GM21367 (cell line): ENCODE data around the gene CCDC70.
"Not testable (repeated sequence)": the region's sequence is repeated elsewhere in the genome, so short reads cannot be mapped to it uniquely, and the experiment has no call there.

Source experiments
- ATAC-seq: cut with Tn5 transposase; IDR thresholded peaks from one replicate; pipeline ENCODE4 v1.9.1; 2021; ENCODE audit not compliant: unreplicated experiment

Gene CCDC70

DNA sequence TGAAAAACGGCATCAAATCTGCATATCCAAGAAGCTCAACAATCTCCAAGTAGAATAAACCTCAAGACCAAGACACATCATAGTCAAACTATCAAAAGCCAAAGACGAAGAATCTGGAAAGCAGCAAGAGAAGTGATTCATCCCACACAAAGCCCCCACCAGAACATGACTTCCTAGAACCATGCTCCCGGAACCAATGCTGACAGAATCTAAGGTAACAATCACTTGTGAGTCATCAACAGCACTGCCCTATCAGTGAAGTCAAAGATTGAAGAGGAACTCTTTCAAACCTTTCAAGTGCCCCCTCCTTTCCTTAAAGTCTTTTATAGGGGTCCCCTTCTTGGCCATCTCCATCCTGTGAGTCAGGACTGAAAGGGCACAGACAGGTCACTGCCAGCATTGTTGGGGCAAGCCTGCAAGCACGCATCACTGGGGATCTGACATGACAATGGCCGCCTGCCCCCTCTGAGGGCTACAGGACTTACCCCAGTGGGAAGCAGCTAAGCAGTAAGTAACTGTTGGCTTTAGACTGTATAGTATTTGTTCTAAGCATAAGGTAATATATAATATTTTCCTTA lies at the start of gene CCDC70:
Gene CCDC70 (plus strand): TSS at position 247 of the 578 bp plus-strand sequence. CDS start 3,443 bp downstream, outside the sequence.
- no peak for ATAC-seq

DNA sequence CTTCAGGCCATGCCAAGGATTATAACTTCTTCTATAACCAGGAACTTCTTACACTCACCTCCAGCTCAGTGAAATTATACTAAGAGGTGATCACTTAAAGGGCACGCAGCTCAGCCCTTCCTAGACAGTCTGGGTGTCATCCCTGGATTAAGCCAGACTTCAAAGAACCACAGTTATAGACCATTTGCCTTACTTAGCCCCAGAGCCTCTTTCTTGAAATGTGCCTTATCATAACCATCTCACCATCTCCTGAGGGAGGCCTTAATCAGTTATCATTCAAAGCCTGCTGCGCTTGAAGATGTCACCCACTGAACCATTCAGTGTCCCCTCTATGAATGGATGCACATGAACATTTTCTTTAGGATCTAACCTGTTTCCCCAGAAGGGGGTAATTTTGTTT lies 47.7 kb upstream of the CCDC70 start:
- ATAC-seq, result no peak

DNA sequence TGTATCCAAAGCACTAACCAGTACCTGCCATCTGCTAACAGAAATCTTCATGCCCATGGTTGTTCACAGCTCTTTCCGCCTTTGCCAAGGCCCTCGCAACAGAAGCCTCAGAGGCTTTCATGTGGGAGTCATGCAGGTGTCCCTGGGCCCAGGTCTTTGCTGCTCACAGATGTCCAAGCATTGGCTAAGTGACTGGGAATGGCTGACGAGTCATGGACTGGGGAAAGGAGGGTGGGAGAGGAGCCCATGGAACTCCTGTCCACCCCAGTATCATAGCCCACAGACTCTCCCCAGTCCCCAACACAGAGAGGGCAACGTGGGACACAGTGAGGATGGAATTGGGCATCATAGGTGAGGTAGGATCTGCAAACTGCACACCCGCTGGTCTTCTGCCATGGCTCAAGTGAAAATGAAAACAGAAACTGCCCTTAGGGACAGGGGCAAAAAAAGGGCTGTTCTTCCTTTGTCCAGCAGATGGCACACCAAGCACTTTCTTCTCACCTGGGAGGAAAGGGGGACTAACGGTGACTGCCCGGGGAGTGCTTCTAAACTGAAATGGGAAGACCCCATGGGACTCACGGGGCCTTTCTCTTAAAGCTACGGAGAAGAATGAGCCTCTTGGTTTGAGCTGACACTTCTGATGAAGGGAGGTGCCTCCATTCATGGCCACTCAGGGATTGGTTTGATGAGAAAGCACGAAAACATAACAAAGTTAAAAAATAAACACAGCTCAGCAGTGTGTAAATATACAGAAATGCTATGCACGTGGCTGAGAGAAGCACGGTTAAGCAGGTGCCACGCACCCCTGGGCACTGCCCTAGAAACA lies 46.7 kb upstream of the CCDC70 start:
- peak; percentile 72 for ATAC-seq

DNA sequence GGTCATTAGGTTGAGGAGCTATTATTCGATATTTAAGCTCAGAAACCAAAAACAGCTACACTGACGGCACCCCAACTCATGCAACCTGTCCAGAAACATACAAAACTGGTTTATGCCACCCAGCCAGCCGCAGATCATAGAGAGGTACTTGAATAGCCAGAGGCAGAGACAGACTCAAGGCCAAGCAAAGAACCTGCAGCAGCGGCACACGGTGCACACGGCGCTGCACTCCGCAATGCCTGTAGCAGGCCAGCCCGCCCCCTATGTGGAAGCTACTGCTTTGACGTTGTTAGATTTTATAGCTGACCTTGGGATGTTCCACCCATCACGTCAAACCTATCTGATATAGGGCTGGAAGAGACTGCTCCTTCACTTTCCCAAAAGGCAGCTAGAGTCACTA lies 45.9 kb upstream of the CCDC70 start:
- no peak for ATAC-seq

DNA sequence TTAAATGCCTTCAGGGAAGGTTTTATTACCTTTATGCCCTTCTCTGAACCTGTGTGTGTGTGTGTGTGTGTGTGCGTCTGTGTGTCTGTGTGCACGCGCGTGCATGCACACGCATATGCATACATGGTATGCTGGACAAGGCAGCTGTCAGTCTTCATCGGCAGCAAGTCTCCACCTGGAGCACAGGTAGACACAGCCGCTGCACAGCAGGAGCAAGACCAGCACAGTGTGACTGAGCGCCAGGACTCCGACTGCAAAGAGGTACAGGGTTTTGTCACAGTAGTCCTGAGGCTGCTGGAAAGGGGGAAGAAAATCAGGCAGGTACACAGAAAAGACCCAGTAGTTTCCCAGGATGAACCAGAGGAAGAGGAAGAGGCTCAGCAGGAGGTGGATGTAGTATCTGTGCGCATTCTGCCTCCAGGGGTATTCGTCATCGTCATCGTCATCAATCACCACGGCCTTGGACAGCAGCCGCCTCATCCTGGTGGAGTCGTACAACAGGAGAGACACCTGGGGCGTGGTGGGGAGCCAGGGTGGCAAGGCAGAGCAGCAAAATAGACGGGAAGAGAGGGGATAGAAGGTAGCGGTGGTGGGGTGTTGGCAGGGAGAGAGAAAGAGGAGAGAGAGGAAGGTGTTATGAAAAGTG lies 45.0 kb upstream of the CCDC70 start:
- ATAC-seq, result no peak

DNA sequence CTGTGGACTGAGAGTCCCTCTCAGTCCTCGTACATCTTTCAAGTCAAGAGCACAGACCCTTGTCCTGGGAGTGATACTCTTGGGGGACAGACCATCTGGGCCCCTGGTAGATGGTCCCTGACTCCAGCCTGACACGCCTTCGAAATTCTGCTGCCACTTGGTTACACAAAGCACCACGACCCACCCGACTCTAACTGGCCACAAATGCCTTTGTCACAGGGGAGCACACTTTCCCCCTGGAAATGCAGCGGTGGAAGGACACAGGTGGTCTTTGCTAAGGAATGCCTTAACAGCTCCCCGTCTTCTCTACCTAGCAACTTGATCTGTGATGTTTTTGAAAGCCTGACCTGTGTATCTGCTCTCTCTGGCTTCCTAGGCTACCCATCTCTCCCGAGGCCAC lies 44.1 kb upstream of the CCDC70 start:
- ATAC-seq, result no peak

DNA sequence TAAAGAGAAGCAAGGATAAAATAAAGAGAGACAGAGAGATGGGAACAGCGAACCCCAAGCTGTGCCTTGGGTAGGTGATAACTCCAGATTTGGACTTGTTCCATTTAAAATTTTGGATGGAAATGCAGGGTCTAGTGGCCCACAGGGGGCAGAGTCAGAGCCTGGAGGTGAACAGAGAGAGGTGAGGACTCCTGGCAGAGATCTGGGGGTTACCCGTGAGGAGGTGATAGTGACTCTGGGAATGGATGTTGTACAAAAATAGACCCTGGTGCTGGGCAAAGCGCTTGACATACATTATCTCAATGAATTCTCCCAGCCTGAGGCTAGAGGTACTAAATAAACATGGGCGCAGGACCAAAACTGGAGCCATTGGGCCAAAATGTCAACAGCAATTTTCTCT lies 43.5 kb upstream of the CCDC70 start:
- ATAC-seq, result no peak

DNA sequence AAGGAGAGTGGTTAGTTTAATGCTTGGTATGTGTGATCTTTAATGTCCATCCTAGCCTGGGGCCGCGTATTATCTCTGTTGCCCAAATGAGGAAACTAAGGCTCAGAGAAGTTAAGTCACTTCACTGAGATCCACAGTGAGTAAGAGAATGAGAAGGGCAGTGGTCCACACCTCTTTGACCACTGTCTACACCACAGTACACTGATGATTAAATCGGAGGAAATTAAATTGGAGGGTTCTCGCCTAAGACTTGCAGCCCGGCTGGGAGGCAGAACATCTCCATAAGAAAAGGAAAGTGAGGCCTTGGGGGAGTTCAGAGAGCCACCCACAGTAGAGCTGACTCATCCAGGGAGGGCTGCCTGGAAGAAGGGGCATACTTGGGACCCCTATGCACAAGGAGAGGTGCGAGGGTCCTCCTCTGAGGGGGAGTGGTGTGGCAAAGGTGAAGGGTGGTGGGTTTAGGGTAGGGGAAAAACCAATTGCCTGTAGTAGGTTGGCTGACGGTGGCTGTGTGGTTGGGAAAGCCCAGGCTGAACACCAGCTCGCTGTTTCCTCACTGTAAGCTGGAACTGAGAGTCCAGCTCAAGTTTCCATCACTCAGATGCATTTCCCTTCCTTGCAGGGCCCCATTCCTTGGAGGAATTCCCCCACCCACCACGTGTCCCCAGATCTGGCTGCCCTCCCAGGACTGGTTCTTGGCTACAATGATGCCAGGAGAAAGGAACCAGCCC lies 42.8 kb upstream of the CCDC70 start:
- ATAC-seq, result no peak

DNA sequence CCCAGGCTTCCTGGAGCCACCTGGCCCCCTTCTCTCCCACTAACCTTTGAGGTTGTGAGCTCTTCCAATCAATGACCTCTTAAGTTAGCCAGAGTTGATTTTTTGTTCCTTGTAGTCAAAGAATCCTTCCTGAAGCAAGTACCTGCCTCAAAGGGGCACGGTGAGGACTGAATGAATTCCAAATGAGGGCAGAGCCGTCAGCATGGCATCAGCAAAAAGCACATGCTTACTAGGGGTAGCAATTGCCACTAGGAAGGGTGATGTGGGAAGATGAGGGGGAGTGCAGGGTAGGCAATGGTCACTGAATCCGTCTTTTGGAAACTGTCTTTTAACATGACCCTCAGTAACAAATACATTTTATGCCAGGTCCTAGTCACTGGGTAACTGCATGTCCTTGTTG lies 42.2 kb upstream of the CCDC70 start:
- no peak for ATAC-seq

DNA sequence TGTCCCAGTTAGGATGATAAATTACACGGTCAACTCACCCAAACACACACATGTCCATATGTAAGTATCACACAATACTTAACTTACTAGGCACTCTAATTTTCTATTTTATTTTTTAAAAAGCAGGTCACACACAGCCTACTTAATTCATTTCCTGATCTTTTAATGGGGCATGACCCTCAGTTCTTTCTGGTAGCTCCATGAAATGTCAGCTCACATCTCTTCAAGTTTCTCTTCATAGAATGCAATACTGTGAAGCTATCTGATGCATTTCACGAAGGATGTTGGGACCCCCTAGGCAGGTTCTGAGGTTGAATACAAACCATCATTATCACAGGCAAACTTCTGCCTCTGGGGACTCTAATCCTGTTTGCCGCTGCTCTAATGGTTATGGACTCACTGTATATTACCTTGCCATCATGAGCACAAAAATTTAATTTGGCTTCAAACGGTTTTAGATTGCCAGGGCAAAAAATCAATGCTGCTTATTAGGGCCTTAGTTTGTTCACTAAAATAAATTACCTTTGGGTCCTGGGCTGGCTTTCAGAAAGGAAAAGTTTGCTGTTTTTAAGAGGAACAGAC lies 41.7 kb upstream of the CCDC70 start:
- ATAC-seq, result no peak

DNA sequence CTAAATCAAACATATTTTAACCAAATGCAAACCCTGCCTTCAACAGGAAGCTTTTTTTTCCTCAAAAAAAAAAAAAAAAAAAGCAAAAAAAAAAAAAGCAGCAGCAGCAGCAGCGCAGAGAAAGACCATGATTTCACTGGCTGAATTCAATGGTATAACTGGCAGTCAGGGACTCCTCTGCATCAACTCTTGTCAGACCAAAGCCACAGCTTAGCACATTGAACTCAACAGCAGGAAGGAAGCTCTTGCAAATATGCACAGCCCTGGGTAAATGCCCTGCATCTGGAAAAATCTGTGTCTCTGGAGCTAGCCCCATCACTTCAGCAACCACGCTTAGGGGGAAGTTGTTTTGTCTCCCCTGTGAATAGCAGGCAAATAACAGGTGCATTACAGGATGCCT lies 40.2 kb upstream of the CCDC70 start:
- ATAC-seq, result no peak

DNA sequence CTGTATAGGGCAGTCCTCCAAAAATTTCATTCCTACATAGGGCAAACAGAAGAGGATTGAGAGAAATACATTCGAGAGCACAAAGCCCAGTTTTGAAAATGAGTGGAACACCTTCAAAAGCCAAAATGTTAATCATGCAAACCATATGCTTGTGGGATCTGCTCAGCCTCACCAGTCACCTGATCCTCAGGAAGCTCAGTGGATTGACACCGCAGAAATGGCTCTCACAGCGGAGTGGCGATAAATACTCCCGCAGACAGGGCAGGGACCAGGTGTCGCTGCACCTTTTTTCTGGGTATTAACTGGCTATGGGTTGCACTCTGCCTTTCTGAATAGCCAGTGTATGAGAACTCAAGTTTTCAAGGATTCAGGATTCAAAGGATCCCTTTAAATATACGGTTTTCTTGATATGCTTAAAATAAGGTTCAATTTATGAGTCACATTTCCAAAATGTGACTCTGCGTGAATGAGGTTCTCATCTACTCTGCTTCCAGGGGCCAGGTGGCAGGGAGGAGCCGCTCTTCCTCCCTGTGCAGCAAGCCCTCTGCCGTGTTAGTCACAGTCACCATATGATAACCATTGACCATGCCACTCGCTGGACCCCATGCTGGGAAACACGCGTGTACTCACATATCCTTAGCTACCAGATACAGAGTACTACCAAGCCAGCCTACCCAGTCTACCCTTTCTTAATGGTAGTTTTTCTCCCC lies 39.5 kb upstream of the CCDC70 start:
- ATAC-seq, result no peak

DNA sequence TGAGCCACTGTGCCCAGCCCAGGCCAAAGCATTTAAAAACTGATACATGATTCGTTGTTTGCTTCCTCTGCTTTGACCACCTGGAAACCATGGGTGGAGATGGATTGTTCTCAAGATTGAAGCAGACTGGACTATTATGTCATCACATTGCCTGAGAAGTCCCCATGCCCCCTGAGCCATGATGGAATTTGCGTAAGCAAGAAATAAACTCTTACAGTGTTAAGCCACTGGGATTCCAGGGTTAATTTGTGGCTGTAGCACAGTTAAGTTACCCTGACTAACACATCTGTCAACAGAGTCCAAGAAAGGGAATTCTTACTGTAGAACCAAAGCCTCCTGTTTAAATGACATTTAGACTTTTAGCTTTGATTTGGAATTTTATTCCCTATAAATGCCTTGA lies 38.4 kb upstream of the CCDC70 start:
- ATAC-seq, result no peak

DNA sequence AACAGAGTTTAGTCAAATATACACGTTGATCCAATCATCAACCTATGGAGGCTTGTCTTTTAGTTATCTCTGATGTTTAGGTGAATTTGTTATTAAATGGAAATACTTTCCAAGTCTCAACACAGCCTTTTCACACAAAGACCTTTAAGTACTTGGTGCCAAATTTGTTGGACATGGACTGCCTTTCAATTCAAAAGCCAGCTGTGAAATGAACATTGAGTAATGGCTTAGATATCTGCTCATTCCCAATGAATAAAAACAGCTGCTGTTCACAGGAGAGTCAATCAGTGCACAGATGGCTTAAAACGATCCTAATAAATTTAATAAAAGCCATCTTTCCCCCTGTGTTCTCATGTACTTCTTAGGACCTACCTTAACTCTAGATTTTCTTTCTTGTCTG lies 37.9 kb upstream of the CCDC70 start:
- no peak for ATAC-seq

DNA sequence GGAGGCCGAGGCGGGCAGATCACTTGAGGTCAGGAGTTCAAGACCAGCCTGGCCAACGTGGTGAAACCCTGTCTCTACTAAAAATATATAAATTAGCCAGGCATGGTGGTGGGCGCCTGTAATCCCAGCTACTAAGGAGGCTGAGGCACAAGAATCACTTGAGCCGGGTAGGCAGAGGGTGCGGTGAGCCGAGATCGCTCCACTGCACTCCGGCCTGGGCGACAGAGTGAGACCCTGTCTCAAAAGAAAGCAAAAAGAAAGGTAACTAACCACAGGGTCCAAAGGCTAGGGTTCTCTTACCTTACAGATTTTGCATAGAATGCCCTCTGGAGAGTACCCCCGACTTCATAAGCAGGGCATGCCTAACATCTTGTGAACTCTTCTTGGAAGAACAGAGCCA lies 37.1 kb upstream of the CCDC70 start:
- ATAC-seq, result not testable (repeated sequence)

DNA sequence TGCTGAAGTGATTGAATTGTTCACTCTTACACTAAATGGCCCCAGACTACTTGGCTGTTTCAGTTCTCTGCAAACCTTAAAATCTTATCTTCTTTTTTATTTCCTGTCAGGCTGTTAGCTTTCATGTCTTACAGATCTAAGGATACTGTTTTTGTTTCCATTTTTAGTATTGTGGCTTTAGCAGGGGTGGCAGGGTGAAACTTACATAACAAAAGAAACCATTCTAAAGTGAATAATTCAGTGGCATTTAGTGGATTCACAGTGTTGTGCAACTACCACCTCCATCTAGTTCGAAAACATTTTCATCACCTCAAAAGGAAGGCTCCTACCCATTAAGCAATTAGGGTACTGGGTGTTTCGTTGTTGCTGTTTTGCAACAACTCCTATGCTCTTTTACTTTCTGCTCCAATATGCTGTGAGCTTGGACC lies 36.6 kb upstream of the CCDC70 start:
- ATAC-seq, result no peak

DNA sequence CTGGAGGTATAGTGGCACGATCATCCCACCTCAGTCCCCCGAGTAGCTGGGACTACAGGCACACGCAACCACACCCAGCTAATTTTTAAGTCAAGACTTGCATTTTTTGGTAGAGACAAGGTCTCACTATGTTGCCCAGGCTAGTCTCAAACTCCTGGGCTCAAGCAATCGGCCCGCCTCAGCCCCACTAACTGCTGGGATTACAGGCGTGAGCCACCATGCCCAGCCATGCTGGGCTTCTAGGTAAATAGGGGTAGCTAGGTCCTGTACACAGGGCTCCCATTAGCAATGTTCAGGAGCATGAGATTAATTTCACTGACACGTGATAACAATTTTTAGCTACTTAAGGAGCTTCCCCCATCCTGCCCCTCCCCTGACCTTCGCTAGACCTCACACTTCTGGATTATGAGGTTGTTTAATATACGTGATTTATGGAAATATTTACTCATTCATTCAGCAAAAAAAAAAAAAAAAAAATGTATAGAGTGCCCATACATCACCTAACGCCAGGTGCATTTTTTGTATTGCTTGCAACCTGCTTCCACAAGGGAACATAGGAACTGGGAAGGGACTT lies 36.0 kb upstream of the CCDC70 start:
- ATAC-seq, result no peak

DNA sequence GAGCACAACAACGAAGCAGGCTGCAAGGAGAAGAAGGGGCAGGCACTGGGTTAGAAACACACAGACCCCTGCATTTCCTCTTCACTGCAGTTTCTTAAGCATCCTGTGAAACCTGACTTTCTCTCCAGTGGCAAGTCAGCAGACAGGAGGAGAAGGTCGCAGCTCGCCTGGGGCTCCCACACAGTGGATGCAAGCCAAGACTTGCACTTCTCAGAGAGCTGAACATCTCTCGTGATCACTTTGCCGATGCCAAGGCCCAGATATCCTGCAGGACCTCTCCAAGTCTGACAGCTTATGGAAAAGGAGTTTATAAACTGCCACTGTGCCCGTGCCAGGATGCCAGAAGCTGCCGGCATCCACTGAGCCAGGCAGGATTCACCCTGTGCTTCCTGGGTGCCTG lies 35.2 kb upstream of the CCDC70 start:
- no peak for ATAC-seq

DNA sequence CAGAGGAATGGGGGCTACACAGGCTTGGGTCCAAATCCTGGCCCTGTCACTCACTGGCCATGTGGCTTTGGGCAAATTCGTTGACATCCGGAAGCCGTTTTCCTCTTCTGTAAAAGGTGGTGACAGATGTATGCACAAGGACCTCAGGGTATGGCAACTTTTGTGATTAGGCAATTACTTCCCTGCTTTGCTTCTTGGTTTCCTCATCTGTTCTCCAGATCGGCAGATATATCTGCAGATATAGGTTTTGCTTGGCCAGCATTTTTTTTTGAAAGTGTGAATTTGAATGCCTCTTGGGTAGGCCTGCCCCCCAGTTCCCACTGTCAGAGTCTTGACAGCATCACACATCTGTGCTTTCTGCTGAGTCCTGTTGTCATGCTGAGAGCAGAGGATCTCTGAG lies 34.5 kb upstream of the CCDC70 start:
- ATAC-seq, result no peak
